Endothelial cell of umbilical vein (primary cell): Measurements from ENCODE around the gene SPO11. TPM values are rescaled to one million over a fixed set of nuclear protein-coding genes. Genes with fewer than 3 reads are reported as not detected.

Experiments used
- BruUV-seq: library from RNA; stranded (reverse); fragments of 400-500 nt; replicated peaks from 2 replicates; lab custom pipeline; 2021; lab: Mats Ljungman, UMichigan
- CTCF ChIA-PET: fragments of 300-600, 350-600 bp; sonication (Branson Sonifier 250); formaldehyde crosslinking; loops from one replicate; lab custom pipeline; 2021; ENCODE audit warnings: antibody characterized with exemption, inconsistent platforms; lab: Charles Lee
- POLR2A ChIA-PET: fragments of 300-600, 350-600 bp; sonication (Branson Sonifier 250); formaldehyde crosslinking; loops from one replicate; lab custom pipeline; 2021; ENCODE audit warnings: antibody characterized with exemption, inconsistent platforms; lab: Charles Lee
- DNase-seq: peaks from one replicate; pipeline ENCODE4 v3.0.0-alpha.2; 2011; ENCODE audit warnings: low read depth, low spot score
- FAIRE-seq: peaks from 2 replicates; lab custom pipeline; 2011; peaks lifted over from hg19 to GRCh38; lab: Jason Lieb, UNC
- H2AFZ ChIP-seq: 2 replicates; pipeline ENCODE4 v1.6.0; 2012; ENCODE audit warnings: low read depth, low read length, control low read depth, inconsistent platforms
- H3K27ac ChIP-seq: 2 replicates; pipeline ENCODE4 v1.5.1; 2011; ENCODE audit warnings: low read depth, mild to moderate bottlenecking, control low read depth, low read length, moderate library complexity; ENCODE audit not compliant: insufficient read depth
- H3K27me3 ChIP-seq, 2 experiments: 2 replicates each; pipeline versions ENCODE4 v1.6.0 to v1.6.1; 2011; ENCODE audit warnings: low read length in 2 of 2, mixed read lengths in 1 of 2; ENCODE audit not compliant: control insufficient read depth in 2 of 2, insufficient read depth in 2 of 2
- H3K36me3 ChIP-seq, 2 experiments: 2 replicates in 1 of 2; 3 replicates in 1 of 2; pipeline ENCODE4 v1.5.1; 2011; ENCODE audit warnings: low read length in 2 of 2, mild to moderate bottlenecking in 1 of 2, moderate library complexity in 1 of 2; ENCODE audit not compliant: control insufficient read depth in 2 of 2, insufficient read depth in 2 of 2; ENCODE audit errors: extremely low read depth in 1 of 2
- H3K4me1 ChIP-seq: 3 replicates; pipeline ENCODE4 v1.5.1; 2011; ENCODE audit warnings: mild to moderate bottlenecking, low read length; ENCODE audit not compliant: control insufficient read depth, insufficient read depth; ENCODE audit errors: extremely low read depth
- H3K4me2 ChIP-seq: 2 replicates; pipeline ENCODE4 v1.6.1; 2011; ENCODE audit warnings: low read length, control low read depth, mixed read lengths; ENCODE audit not compliant: insufficient read depth
- H3K4me3 ChIP-seq, 3 experiments: fragments of 200-600 bp in 1 of 3; sonication (generic), shearing (Covaris generic) in 1 of 3; replicated peaks in 1 of 3; 2 replicates each; pipeline ENCODE4 v1.5.1; 2011 to 2016; ENCODE audit warnings: control low read depth in 3 of 3, low read length in 3 of 3, mild to moderate bottlenecking in 2 of 3, inconsistent platforms in 1 of 3, low read depth in 1 of 3, moderate library complexity in 1 of 3; ENCODE audit not compliant: insufficient read depth in 1 of 3
- H3K79me2 ChIP-seq: 2 replicates; pipeline ENCODE4 v1.6.0; 2012; ENCODE audit warnings: low read length, inconsistent platforms; ENCODE audit not compliant: control insufficient read depth, insufficient read depth
- H3K9ac ChIP-seq: replicated peaks from 2 replicates; pipeline ENCODE3; 2011; ENCODE audit warnings: low read length, control low read depth; ENCODE audit not compliant: insufficient read depth; ENCODE audit errors: extremely low read depth
- H3K9me1 ChIP-seq: replicated peaks from 3 replicates; pipeline ENCODE4 v1.6.0; 2011; ENCODE audit warnings: mild to moderate bottlenecking, low read length; ENCODE audit not compliant: control insufficient read depth, insufficient read depth; ENCODE audit errors: extremely low read depth
- H3K9me3 ChIP-seq: replicated peaks from 2 replicates; pipeline ENCODE4 v1.5.1; 2012; ENCODE audit warnings: low read length, inconsistent platforms; ENCODE audit not compliant: control insufficient read depth, insufficient read depth
- H4K20me1 ChIP-seq: replicated peaks from 2 replicates; pipeline ENCODE3; 2011; ENCODE audit warnings: mild to moderate bottlenecking, low read length; ENCODE audit not compliant: control insufficient read depth, insufficient read depth; ENCODE audit errors: extremely low read depth
- EZH2 ChIP-seq: IDR thresholded peaks from 2 replicates; pipeline ENCODE4 v1.6.1; 2012; ENCODE audit warnings: borderline replicate concordance, low read depth, mild to moderate bottlenecking, moderate library complexity, low read length, inconsistent platforms; ENCODE audit not compliant: severe bottlenecking
- FOS ChIP-seq: IDR thresholded peaks from 2 replicates; pipeline ENCODE4 v1.6.1; 2011; ENCODE audit warnings: mild to moderate bottlenecking, low read length, moderate library complexity, borderline replicate concordance; ENCODE audit not compliant: insufficient read depth
- GATA2 ChIP-seq: IDR thresholded peaks from 2 replicates; pipeline ENCODE4 v1.7.0; 2011; ENCODE audit warnings: low read depth, mild to moderate bottlenecking, moderate library complexity, mixed read lengths, low read length; ENCODE audit not compliant: insufficient read length, insufficient read depth
- JUN ChIP-seq: IDR thresholded peaks from 2 replicates; pipeline ENCODE4 v1.6.1; 2011; ENCODE audit warnings: borderline replicate concordance, low read depth; ENCODE audit not compliant: insufficient read length, insufficient read depth
- MAX ChIP-seq: IDR thresholded peaks from 2 replicates; pipeline ENCODE4 v1.6.1; 2011; ENCODE audit not compliant: insufficient read depth, insufficient read length
- MYC ChIP-seq: IDR thresholded peaks from one replicate; pipeline ENCODE4 v1.6.1; 2011; ENCODE audit warnings: mild to moderate bottlenecking, low read depth, low read length
- POLR2A ChIP-seq: IDR thresholded peaks from 2 replicates; pipeline ENCODE4 v1.6.1; 2012; ENCODE audit warnings: low read depth, mild to moderate bottlenecking, control low read depth, low read length
- POLR2AphosphoS5 ChIP-seq: IDR thresholded peaks from 2 replicates; pipeline ENCODE4 v1.6.1; 2012; ENCODE audit warnings: low read depth, mild to moderate bottlenecking, control low read depth, low read length, moderate library complexity; ENCODE audit not compliant: insufficient read depth
- dilution Hi-C: fragments of 300-500 bp; cut with MboI; formaldehyde crosslinking; loops from one replicate; pipeline ENCODE4 v1.15.0; 2019; ENCODE audit warnings: low sequenced_read_pairs; ENCODE audit not compliant: extremely low pct_ligation_motif_present
- intact Hi-C: fragments of 100-400 bp; cut with micrococcal nuclease; formaldehyde crosslinking; loops from one replicate; pipeline ENCODE4 v1.10.0; 2022
- polyA plus RNA-seq, 4 experiments: library from polyadenylated mRNA; depleted of rRNA in 3 of 4; stranded (reverse) in 3 of 4; unstranded in 1 of 4; fragments of >200 nt; gene quantifications; 2 replicates each; pipeline versions ENCODE4 v1.2.1 to v1.2.3, GENCODE V29; 2011 to 2012; ENCODE audit warnings: missing spikeins in 1 of 4
- total RNA-seq: library from RNA; stranded (reverse); gene quantifications from 2 replicates; pipeline ENCODE4 v1.2.3, GENCODE V29; 2021
- TF ChIP-seq, protein P1 (sequence below), 2 donors: IDR thresholded peaks; 1 replicate in 1 of 2; 2 replicates in 1 of 2; pipeline ENCODE4 v1.5.1; 2011; ENCODE audit warnings: low read length in 2 of 2, mild to moderate bottlenecking in 2 of 2, moderate library complexity in 2 of 2, control low read depth in 1 of 2, inconsistent platforms in 1 of 2, low read depth in 1 of 2; ENCODE audit not compliant: insufficient read depth in 1 of 2; ENCODE audit errors: extremely low read depth in 1 of 2

Gene SPO11
- total and polyA plus RNA-seq, 2 donors (not counting 3 experiments of a cell fraction or from before 2014, with no cell fraction given): not detected

DNA sequence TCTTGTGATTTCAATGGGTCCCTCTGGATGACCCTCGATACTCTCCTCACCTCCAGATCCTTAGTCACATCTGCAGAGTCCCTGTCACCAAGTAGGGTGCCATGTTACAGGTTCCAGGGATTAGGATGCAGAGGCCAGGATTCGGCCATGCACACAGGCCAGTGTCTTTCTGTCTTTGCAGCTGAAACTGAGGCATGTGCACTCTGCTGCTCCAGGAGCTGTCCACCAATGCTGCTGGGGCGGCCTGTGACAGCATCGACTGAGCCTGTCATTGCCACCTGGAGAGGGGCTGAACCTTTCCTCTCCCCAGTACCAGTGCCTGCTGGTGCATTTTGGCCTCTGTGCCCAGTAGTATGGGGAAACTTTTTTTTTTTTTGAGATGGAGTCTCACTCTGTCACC is 57.2 kb downstream of the SPO11 start:
- Histone ChIP-seq H4K20me1 (no peaks in the 10 kb centered on the region), H3K9me3 (no peaks in the 10 kb centered on the region), H3K4me1 (peaks cover 10% of the 10 kb centered on the region), H3K4me3 (no peak overlapping the region), H2AFZ (no peak overlapping the region), H3K27me3 (no peaks in the 10 kb centered on the region), H3K79me2 (peaks cover 2% of the 10 kb centered on the region), H3K4me2 (no peak overlapping the region), H3K9me1 (no peaks in the 10 kb centered on the region), H3K27ac (no peak overlapping the region), H3K36me3 (no peaks in the 10 kb centered on the region), H3K9ac (no peak overlapping the region)
- no peak for DNase-seq
- no TSS peak for BruUV-seq
- FAIRE-seq: no peak
- CTCF ChIA-PET: interaction anchor here (3.2 kb wide), 1 partner anchor 109 kb away, joined by 8 read pairs; no protein-coding TSS in a partner anchor
- dilution Hi-C loops (no loop called here), intact Hi-C loops (loop anchor here (10.0 kb wide), 1 partner anchor 328 kb away; the partner anchor contains the start of gene PMEPA1)
- TF ChIP-seq JUN (no peak), POLR2A (no peak), EZH2 (no peak), FOS (no peak), POLR2AphosphoS5 (no peak), MYC (no peak), GATA2 (no peak), MAX (no peak)
- TF ChIP-seq, protein P1, sequence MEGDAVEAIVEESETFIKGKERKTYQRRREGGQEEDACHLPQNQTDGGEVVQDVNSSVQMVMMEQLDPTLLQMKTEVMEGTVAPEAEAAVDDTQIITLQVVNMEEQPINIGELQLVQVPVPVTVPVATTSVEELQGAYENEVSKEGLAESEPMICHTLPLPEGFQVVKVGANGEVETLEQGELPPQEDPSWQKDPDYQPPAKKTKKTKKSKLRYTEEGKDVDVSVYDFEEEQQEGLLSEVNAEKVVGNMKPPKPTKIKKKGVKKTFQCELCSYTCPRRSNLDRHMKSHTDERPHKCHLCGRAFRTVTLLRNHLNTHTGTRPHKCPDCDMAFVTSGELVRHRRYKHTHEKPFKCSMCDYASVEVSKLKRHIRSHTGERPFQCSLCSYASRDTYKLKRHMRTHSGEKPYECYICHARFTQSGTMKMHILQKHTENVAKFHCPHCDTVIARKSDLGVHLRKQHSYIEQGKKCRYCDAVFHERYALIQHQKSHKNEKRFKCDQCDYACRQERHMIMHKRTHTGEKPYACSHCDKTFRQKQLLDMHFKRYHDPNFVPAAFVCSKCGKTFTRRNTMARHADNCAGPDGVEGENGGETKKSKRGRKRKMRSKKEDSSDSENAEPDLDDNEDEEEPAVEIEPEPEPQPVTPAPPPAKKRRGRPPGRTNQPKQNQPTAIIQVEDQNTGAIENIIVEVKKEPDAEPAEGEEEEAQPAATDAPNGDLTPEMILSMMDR (IDR thresholded peaks at IDR 0.05; ENCODE audit: extremely low read depth in 1 of 2, insufficient read depth in 1 of 2, low read depth in 1 of 2, low read length in 2 of 2): no peak
- POLR2A ChIA-PET: no interaction called here
